Keratinocyte (primary cell): Measurements from ENCODE around the gene GRN. TPM values are rescaled to one million over a fixed set of nuclear protein-coding genes. Genes with fewer than 3 reads are reported as not detected.

ENCODE experiments used
- DNase-seq: peaks from one replicate; pipeline ENCODE4 v3.0.0-alpha.2; 2011; ENCODE audit warnings: low read depth, missing footprints, low spot score
- FAIRE-seq: peaks from 2 replicates; lab custom pipeline; 2011; peaks lifted over from hg19 to GRCh38; lab: Jason Lieb, UNC
- H2AFZ ChIP-seq: 2 replicates; pipeline ENCODE4 v1.6.0; 2012; ENCODE audit warnings: low read length, control low read depth, inconsistent platforms; ENCODE audit not compliant: control insufficient read depth
- H3K27ac ChIP-seq: 2 replicates; pipeline ENCODE4 v1.5.1; 2011; ENCODE audit warnings: low read length; ENCODE audit not compliant: control insufficient read depth, insufficient read depth
- H3K27me3 ChIP-seq: 3 replicates; pipeline ENCODE4 v1.6.0; 2011; ENCODE audit warnings: low read length; ENCODE audit not compliant: control insufficient read depth, insufficient read depth; ENCODE audit errors: extremely low read depth
- H3K36me3 ChIP-seq, 2 experiments: 2 replicates in 1 of 2; 3 replicates in 1 of 2; pipeline ENCODE4 v1.5.1; 2011; ENCODE audit warnings: low read length in 2 of 2, mild to moderate bottlenecking in 1 of 2; ENCODE audit not compliant: control insufficient read depth in 2 of 2, insufficient read depth in 2 of 2; ENCODE audit errors: extremely low read depth in 1 of 2
- H3K4me1 ChIP-seq: 3 replicates; pipeline ENCODE4 v1.5.1; 2011; ENCODE audit warnings: low read length; ENCODE audit not compliant: control insufficient read depth, insufficient read depth; ENCODE audit errors: extremely low read depth
- H3K4me2 ChIP-seq: 3 replicates; pipeline ENCODE4 v1.6.0; 2011; ENCODE audit warnings: low read depth, low read length; ENCODE audit not compliant: control insufficient read depth, insufficient read depth; ENCODE audit errors: extremely low read depth
- H3K4me3 ChIP-seq, 3 experiments: fragments of 200-600 bp in 1 of 3; sonication (generic) in 1 of 3; 2 replicates in 2 of 3; 3 replicates in 1 of 3; pipeline ENCODE4 v1.5.1; 2011 to 2016; ENCODE audit warnings: low read length in 3 of 3, mild to moderate bottlenecking in 3 of 3, control low read depth in 2 of 3, inconsistent platforms in 1 of 3, low read depth in 1 of 3, mixed read lengths in 1 of 3, mixed run types in 1 of 3, moderate library complexity in 1 of 3; ENCODE audit not compliant: control insufficient read depth in 2 of 3, insufficient read depth in 2 of 3; ENCODE audit errors: extremely low read depth in 1 of 3
- H3K79me2 ChIP-seq: 2 replicates; pipeline ENCODE4 v1.6.0; 2012; ENCODE audit warnings: low read length; ENCODE audit not compliant: control insufficient read depth, insufficient read depth
- H3K9ac ChIP-seq: 3 replicates; pipeline ENCODE4 v1.6.0; 2011; ENCODE audit warnings: low read length; ENCODE audit not compliant: control insufficient read depth, insufficient read depth; ENCODE audit errors: extremely low read depth
- H3K9me1 ChIP-seq: 3 replicates; pipeline ENCODE4 v1.6.0; 2011; ENCODE audit warnings: low read length; ENCODE audit not compliant: control insufficient read depth, insufficient read depth; ENCODE audit errors: extremely low read depth
- H3K9me3 ChIP-seq: 2 replicates; pipeline ENCODE4 v1.5.1; 2012; ENCODE audit warnings: low read depth, low read length; ENCODE audit not compliant: control insufficient read depth
- H4K20me1 ChIP-seq: 3 replicates; pipeline ENCODE4 v1.6.0; 2011; ENCODE audit warnings: low read length; ENCODE audit not compliant: control insufficient read depth, insufficient read depth; ENCODE audit errors: extremely low read depth
- EZH2 ChIP-seq: IDR thresholded peaks from one replicate; pipeline ENCODE4 v1.6.1; 2012; ENCODE audit warnings: inconsistent platforms, mild to moderate bottlenecking, low read length, moderate library complexity
- dilution Hi-C: fragments of 300-500 bp; cut with MboI; formaldehyde crosslinking; loops from one replicate; pipeline ENCODE4 v1.7.0; 2020; ENCODE audit warnings: low sequenced_read_pairs; ENCODE audit not compliant: extremely low pct_ligation_motif_present
- polyA plus RNA-seq, 5 experiments: library from polyadenylated mRNA; depleted of rRNA in 3 of 5; stranded (reverse) in 3 of 5; stranded (forward) in 1 of 5; unstranded in 1 of 5; fragments of >200 nt; gene quantifications; 1 replicate in 1 of 5; 2 replicates in 3 of 5; 3 replicates in 1 of 5; pipeline versions ENCODE4 v1.2.1 to v1.2.3, GENCODE V29; 2011 to 2012; ENCODE audit warnings: missing spikeins in 2 of 5, low read depth in 1 of 5, low replicate concordance in 1 of 5
- TF ChIP-seq, protein P1 (sequence below), 3 experiments: IDR thresholded peaks in 1 of 3; conservative IDR thresholded peaks in 1 of 3; optimal IDR thresholded peaks in 1 of 3; 2 replicates in 2 of 3; 3 replicates in 1 of 3; pipeline versions ENCODE3 to v1.5.1; 2011; ENCODE audit warnings: low read length in 3 of 3, mild to moderate bottlenecking in 3 of 3, moderate library complexity in 2 of 3, control low read depth in 1 of 3, inconsistent platforms in 1 of 3; ENCODE audit not compliant: insufficient read depth in 2 of 3; ENCODE audit errors: extremely low read depth in 1 of 3

Gene GRN
- polyA plus RNA-seq, 1 donor (not counting 4 experiments of a cell fraction or from before 2014, with no cell fraction given): 179 TPM

GRCh38 chr17:44312396-44313104 is 32.6 kb upstream of the GRN start:
- DNase-seq (no peak), FAIRE-seq (no peak)
- Histone ChIP-seq H4K20me1 (no peaks in the 10 kb centered on the region), H3K9me3 (no peaks in the 10 kb centered on the region), H3K27ac (no peak overlapping the region), H3K4me2 (no peak overlapping the region), H3K79me2 (no peaks in the 10 kb centered on the region), H3K4me1 (peaks cover 22% of the 10 kb centered on the region), H3K27me3 (peaks cover 31% of the 10 kb centered on the region), H3K36me3 (no peaks in the 10 kb centered on the region), H3K9me1 (no peaks in the 10 kb centered on the region), H2AFZ (no peak overlapping the region), H3K4me3 (no peak overlapping the region), H3K9ac (no peak overlapping the region)
- dilution Hi-C loops: no loop called here
- TF ChIP-seq EZH2: no peak
- TF ChIP-seq, protein P1, sequence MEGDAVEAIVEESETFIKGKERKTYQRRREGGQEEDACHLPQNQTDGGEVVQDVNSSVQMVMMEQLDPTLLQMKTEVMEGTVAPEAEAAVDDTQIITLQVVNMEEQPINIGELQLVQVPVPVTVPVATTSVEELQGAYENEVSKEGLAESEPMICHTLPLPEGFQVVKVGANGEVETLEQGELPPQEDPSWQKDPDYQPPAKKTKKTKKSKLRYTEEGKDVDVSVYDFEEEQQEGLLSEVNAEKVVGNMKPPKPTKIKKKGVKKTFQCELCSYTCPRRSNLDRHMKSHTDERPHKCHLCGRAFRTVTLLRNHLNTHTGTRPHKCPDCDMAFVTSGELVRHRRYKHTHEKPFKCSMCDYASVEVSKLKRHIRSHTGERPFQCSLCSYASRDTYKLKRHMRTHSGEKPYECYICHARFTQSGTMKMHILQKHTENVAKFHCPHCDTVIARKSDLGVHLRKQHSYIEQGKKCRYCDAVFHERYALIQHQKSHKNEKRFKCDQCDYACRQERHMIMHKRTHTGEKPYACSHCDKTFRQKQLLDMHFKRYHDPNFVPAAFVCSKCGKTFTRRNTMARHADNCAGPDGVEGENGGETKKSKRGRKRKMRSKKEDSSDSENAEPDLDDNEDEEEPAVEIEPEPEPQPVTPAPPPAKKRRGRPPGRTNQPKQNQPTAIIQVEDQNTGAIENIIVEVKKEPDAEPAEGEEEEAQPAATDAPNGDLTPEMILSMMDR (optimal IDR thresholded peaks at IDR 0.05 in 1 of 3, IDR thresholded peaks at IDR 0.05 in 1 of 3, conservative IDR thresholded peaks at IDR 0.05 in 1 of 3; ENCODE audit: extremely low read depth in 1 of 3, insufficient read depth in 2 of 3, low read length in 3 of 3): no peak

GRCh38 chr17:44314031-44314430 is 31.1 kb upstream of the GRN start:
- Histone ChIP-seq H3K27ac (no peak overlapping the region), H3K9me3 (no peaks in the 10 kb centered on the region), H3K4me3 (no peak overlapping the region), H3K4me2 (no peak overlapping the region), H3K36me3 (peaks cover 0 to 3% of the 10 kb centered on the region in 2 experiments), H3K79me2 (no peaks in the 10 kb centered on the region), H3K9ac (no peak overlapping the region), H3K4me1 (peaks cover 19% of the 10 kb centered on the region), H3K27me3 (peaks cover 31% of the 10 kb centered on the region), H2AFZ (no peak overlapping the region), H3K9me1 (no peaks in the 10 kb centered on the region), H4K20me1 (peaks cover 2% of the 10 kb centered on the region)
- FAIRE-seq (no peak), DNase-seq (no peak)
- dilution Hi-C loops: no loop called here
- TF ChIP-seq, protein P1 (optimal IDR thresholded peaks at IDR 0.05 in 1 of 3, IDR thresholded peaks at IDR 0.05 in 1 of 3, conservative IDR thresholded peaks at IDR 0.05 in 1 of 3; ENCODE audit: extremely low read depth in 1 of 3, insufficient read depth in 2 of 3, low read length in 3 of 3): no peak
- TF ChIP-seq EZH2: no peak
